Stomach (tissue), 4 donors: ENCODE results near the gene AHCYL2.

ENCODE experiments used
- CTCF ChIP-seq, 7 experiments: fragments of 450-650 bp in 4 of 7; fragments of 200-600 bp in 3 of 7; sonication (generic) in 3 of 7; IDR thresholded peaks; one replicate each; pipeline ENCODE4 v1.5.1; 2016 to 2019; ENCODE audit warnings: antibody characterized with exemption in 7 of 7, control low read depth in 2 of 7, mild to moderate bottlenecking in 1 of 7
- POLR2AphosphoS5 ChIP-seq, 3 donors: sonication (generic); formaldehyde crosslinking; IDR thresholded peaks; one replicate each; pipeline ENCODE4 v1.6.1; 2016; ENCODE audit warnings: antibody characterized with exemption in 3 of 3

- no peak for TF ChIP-seq CTCF (IDR thresholded peaks at IDR 0.05)
- TF ChIP-seq POLR2AphosphoS5 (IDR thresholded peaks at IDR 0.05) = no peak
Observed at GRCh38 chr7:129189661-129190310, 35.0 kb upstream of the AHCYL2 start.
